HEK293 (cell line): Measurements from ENCODE around the gene TFR2.
A peak's percentile ranks its signal among the peaks of the same experiment; 100 is the strongest.

Experiments used
- EGR2 ChIP-seq: fragments of 450-650 bp; formaldehyde crosslinking; IDR thresholded peaks from 2 replicates; pipeline ENCODE4 v1.5.1; 2016; ENCODE audit warnings: low read depth, missing biosample characterization, missing genetic modification characterization
- GLIS1 ChIP-seq: fragments of 450-650 bp; formaldehyde crosslinking; IDR thresholded peaks from 2 replicates; pipeline ENCODE4 v1.5.1; 2016; ENCODE audit warnings: missing biosample characterization, missing genetic modification characterization
- GLIS2 ChIP-seq: fragments of 450-650 bp; formaldehyde crosslinking; IDR thresholded peaks from 2 replicates; pipeline ENCODE4 v1.5.1; 2016; ENCODE audit warnings: missing biosample characterization, missing genetic modification characterization
- IKZF3 ChIP-seq: fragments of 450-650 bp; IDR thresholded peaks from 2 replicates; pipeline ENCODE4 v1.5.0; 2018; ENCODE audit warnings: missing biosample characterization, mild to moderate bottlenecking, missing genetic modification characterization, moderate library complexity
- KLF1 ChIP-seq: fragments of 450-650 bp; formaldehyde crosslinking; IDR thresholded peaks from 2 replicates; pipeline ENCODE4 v1.5.1; 2016; ENCODE audit warnings: missing biosample characterization, missing genetic modification characterization
- SP2 ChIP-seq: fragments of 450-650 bp; formaldehyde crosslinking; IDR thresholded peaks from 2 replicates; pipeline ENCODE4 v1.5.1; 2016; ENCODE audit warnings: missing biosample characterization, missing genetic modification characterization
- TCF7L2 ChIP-seq: IDR thresholded peaks from 2 replicates; pipeline ENCODE4 v1.6.1; 2011; ENCODE audit warnings: low read depth, mild to moderate bottlenecking, inconsistent platforms, low read length, moderate library complexity, borderline replicate concordance
- WT1 ChIP-seq: fragments of 450-650 bp; formaldehyde crosslinking; IDR thresholded peaks from 2 replicates; pipeline ENCODE4 v1.5.1; 2016; ENCODE audit warnings: missing biosample characterization, missing genetic modification characterization
- ZBTB10 ChIP-seq: fragments of 450-650 bp; formaldehyde crosslinking; IDR thresholded peaks from 2 replicates; pipeline ENCODE4 v1.5.1; 2016; ENCODE audit warnings: missing biosample characterization, missing genetic modification characterization
- ZBTB48 ChIP-seq: fragments of 450-650 bp; formaldehyde crosslinking; IDR thresholded peaks from 2 replicates; pipeline ENCODE4 v1.5.1; 2016; ENCODE audit warnings: missing biosample characterization, missing genetic modification characterization
- ZBTB49 ChIP-seq: fragments of 450-650 bp; formaldehyde crosslinking; IDR thresholded peaks from 2 replicates; pipeline ENCODE4 v1.5.1; 2016; ENCODE audit warnings: missing biosample characterization, missing genetic modification characterization, low read depth
- ZBTB8A ChIP-seq: fragments of 450-650 bp; formaldehyde crosslinking; IDR thresholded peaks from 2 replicates; pipeline ENCODE4 v1.5.1; 2016; ENCODE audit warnings: missing biosample characterization, missing genetic modification characterization
- ZNF266 ChIP-seq: fragments of 450-650 bp; formaldehyde crosslinking; IDR thresholded peaks from 2 replicates; pipeline ENCODE4 v1.5.1; 2016; ENCODE audit warnings: missing biosample characterization, missing genetic modification characterization, low read depth
- ZNF335 ChIP-seq: fragments of 450-650 bp; formaldehyde crosslinking; conservative IDR thresholded peaks from 2 replicates; pipeline ENCODE4 v1.5.1; 2016; ENCODE audit warnings: missing biosample characterization, missing genetic modification characterization
- ZNF391 ChIP-seq: fragments of 450-650 bp; formaldehyde crosslinking; IDR thresholded peaks from 2 replicates; pipeline ENCODE4 v1.5.1; 2016; ENCODE audit warnings: low read depth, missing biosample characterization, missing genetic modification characterization, borderline replicate concordance
- ZNF423 ChIP-seq: fragments of 450-650 bp; formaldehyde crosslinking; IDR thresholded peaks from 2 replicates; pipeline ENCODE4 v1.5.1; 2016; ENCODE audit warnings: missing biosample characterization, missing genetic modification characterization
- ZNF843 ChIP-seq: fragments of 450-650 bp; formaldehyde crosslinking; IDR thresholded peaks from 2 replicates; pipeline ENCODE4 v1.5.1; 2016; ENCODE audit warnings: missing biosample characterization, missing genetic modification characterization
- TF ChIP-seq, protein P1 (sequence below): fragments of 450-650 bp; formaldehyde crosslinking; optimal IDR thresholded peaks from 2 replicates; pipeline ENCODE3; 2016; ENCODE audit warnings: missing biosample characterization, mild to moderate bottlenecking, missing genetic modification characterization
- TF ChIP-seq, protein P2 (sequence below): fragments of 450-650 bp; formaldehyde crosslinking; IDR thresholded peaks from 2 replicates; pipeline ENCODE4 v1.5.1; 2016; ENCODE audit warnings: missing biosample characterization, missing genetic modification characterization

TFR2 gene

GRCh38 chr7:100632951-100633717, 8.2 kb downstream of the TFR2 start (continued):
- TF ChIP-seq ZNF391 (tag by site-specific recombination) (no peak), ZNF335 (peak; percentile 45), KLF1 (0 out of 2 replicates have a peak, but pooled peaks have one; percentile 12), EGR2 (tag by site-specific recombination) (0 out of 2 replicates have a peak, but pooled peaks have one; percentile 14), ZBTB48 (0 out of 2 replicates have a peak, but pooled peaks have one; percentile 34), ZNF423 (peak; percentile 48; the same call in 1 of the 2 replicates), GLIS1 (tag by site-specific recombination) (0 out of 2 replicates have a peak, but pooled peaks have one; percentile 8), ZBTB10 (tag by site-specific recombination) (peak; percentile 70), IKZF3 (tag by site-specific recombination) (no peak), SP2 (0 out of 2 replicates have a peak, but pooled peaks have one; percentile 12), ZBTB8A (tag by site-specific recombination) (peak; percentile 38; the same call in 1 of the 2 replicates), GLIS2 (tag by site-specific recombination) (peak; percentile 41; the same call in 1 of the 2 replicates), WT1 (no peak), ZNF843 (tag by site-specific recombination) (no peak), TCF7L2 (no peak), ZBTB49 (tag by site-specific recombination) (no peak), ZNF266 (tag by site-specific recombination) (no peak)
- TF ChIP-seq, protein P1, sequence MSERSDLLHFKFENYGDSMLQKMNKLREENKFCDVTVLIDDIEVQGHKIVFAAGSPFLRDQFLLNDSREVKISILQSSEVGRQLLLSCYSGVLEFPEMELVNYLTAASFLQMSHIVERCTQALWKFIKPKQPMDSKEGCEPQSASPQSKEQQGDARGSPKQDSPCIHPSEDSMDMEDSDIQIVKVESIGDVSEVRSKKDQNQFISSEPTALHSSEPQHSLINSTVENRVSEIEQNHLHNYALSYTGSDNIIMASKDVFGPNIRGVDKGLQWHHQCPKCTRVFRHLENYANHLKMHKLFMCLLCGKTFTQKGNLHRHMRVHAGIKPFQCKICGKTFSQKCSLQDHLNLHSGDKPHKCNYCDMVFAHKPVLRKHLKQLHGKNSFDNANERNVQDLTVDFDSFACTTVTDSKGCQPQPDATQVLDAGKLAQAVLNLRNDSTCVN: peak; percentile 76
- TF ChIP-seq, protein P2, sequence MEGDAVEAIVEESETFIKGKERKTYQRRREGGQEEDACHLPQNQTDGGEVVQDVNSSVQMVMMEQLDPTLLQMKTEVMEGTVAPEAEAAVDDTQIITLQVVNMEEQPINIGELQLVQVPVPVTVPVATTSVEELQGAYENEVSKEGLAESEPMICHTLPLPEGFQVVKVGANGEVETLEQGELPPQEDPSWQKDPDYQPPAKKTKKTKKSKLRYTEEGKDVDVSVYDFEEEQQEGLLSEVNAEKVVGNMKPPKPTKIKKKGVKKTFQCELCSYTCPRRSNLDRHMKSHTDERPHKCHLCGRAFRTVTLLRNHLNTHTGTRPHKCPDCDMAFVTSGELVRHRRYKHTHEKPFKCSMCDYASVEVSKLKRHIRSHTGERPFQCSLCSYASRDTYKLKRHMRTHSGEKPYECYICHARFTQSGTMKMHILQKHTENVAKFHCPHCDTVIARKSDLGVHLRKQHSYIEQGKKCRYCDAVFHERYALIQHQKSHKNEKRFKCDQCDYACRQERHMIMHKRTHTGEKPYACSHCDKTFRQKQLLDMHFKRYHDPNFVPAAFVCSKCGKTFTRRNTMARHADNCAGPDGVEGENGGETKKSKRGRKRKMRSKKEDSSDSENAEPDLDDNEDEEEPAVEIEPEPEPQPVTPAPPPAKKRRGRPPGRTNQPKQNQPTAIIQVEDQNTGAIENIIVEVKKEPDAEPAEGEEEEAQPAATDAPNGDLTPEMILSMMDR (tag by site-specific recombination): peak; percentile 68
- TF ChIP-seq, all 188 proteins: peak for 17
